HepG2 (cell line): ENCODE data around the gene ZC3H4. TPM values are rescaled to one million over a fixed set of nuclear protein-coding genes. Genes with fewer than 3 reads are reported as not detected.

Experiments
- HHEX ChIP-seq: IDR thresholded peaks from 2 replicates; pipeline ENCODE4 v1.6.1; 2016; ENCODE audit warnings: control low read depth
- MAF1 ChIP-seq: sonication (generic); formaldehyde crosslinking; IDR thresholded peaks from 2 replicates; pipeline ENCODE4 v1.5.0; 2020; ENCODE audit warnings: missing genetic modification reagents, borderline replicate concordance
- MTA1 ChIP-seq: sonication (generic); formaldehyde crosslinking; IDR thresholded peaks from 2 replicates; pipeline ENCODE4 v1.4.0; 2020; ENCODE audit warnings: missing genetic modification reagents, mild to moderate bottlenecking, borderline replicate concordance
- NFKBIZ ChIP-seq: IDR thresholded peaks from 2 replicates; pipeline ENCODE4 v1.6.1; 2018; ENCODE audit warnings: missing genetic modification reagents, missing compliant biosample characterization
- RERE ChIP-seq: IDR thresholded peaks from 2 replicates; pipeline ENCODE4 v1.6.1; 2016; ENCODE audit warnings: low read depth, missing genetic modification reagents, missing compliant biosample characterization
- THAP9 ChIP-seq: sonication (generic); formaldehyde crosslinking; IDR thresholded peaks from 2 replicates; pipeline ENCODE4; 2020; ENCODE audit warnings: missing genetic modification reagents, mild to moderate bottlenecking, borderline replicate concordance
- ZFP91 ChIP-seq: sonication (generic); formaldehyde crosslinking; IDR thresholded peaks from 2 replicates; pipeline ENCODE4 v1.9.0; 2022; ENCODE audit warnings: missing genetic modification reagents, mild to moderate bottlenecking, borderline replicate concordance
- ZNF205 ChIP-seq: IDR thresholded peaks from 2 replicates; pipeline ENCODE4 v1.6.1; 2018; ENCODE audit warnings: missing biosample characterization, missing genetic modification reagents
- ZNF414 ChIP-seq: sonication (generic); formaldehyde crosslinking; IDR thresholded peaks from 2 replicates; pipeline ENCODE4 v1.5.0; 2020; ENCODE audit warnings: missing genetic modification reagents
- ZNF878 ChIP-seq: sonication (generic); formaldehyde crosslinking; IDR thresholded peaks from 2 replicates; pipeline ENCODE4 v1.8.1; 2023; ENCODE audit warnings: mild to moderate bottlenecking, missing genetic modification reagents, moderate library complexity
- ZSCAN21 ChIP-seq: sonication (generic); formaldehyde crosslinking; IDR thresholded peaks from 2 replicates; pipeline ENCODE4 v1.8.0; 2022; ENCODE audit warnings: mild to moderate bottlenecking, missing genetic modification reagents, moderate library complexity, borderline replicate concordance
- ZSCAN5A ChIP-seq: sonication (generic); formaldehyde crosslinking; IDR thresholded peaks from 2 replicates; pipeline ENCODE4 v1.8.0; 2022; ENCODE audit warnings: mild to moderate bottlenecking, missing genetic modification reagents, borderline replicate concordance
- polyA plus RNA-seq, 8 experiments: library from polyadenylated mRNA; depleted of rRNA in 3 of 8; stranded (reverse) in 7 of 8; unstranded in 1 of 8; fragments of >200 nt; fragmentation: Illumina TruSeq in 4 of 8; extraction: Trizol in 4 of 8; gene quantifications; 2 replicates each; pipeline versions ENCODE4 v1.2.1 to v1.2.3, GENCODE V29; 2011 to 2016; ENCODE audit warnings: low read depth in 4 of 8, missing spikeins in 1 of 8, mixed read lengths in 1 of 8; ENCODE audit not compliant: insufficient read depth in 1 of 8
- total RNA-seq, 5 experiments: library from RNA; depleted of rRNA; stranded (reverse); fragments of >200 nt; fragmentation: Illumina TruSeq; extraction: Trizol; gene quantifications; 2 replicates each; pipeline ENCODE4 v1.2.3, GENCODE V29; 2016; ENCODE audit warnings: low read depth in 1 of 5

Gene ZC3H4
- total and polyA plus RNA-seq, 2 of the 13 experiments (the other 11 are each of a cell fraction or from before 2014, with no cell fraction given): 1.8 to 10.7 TPM

- TF ChIP-seq THAP9 (peak; percentile 74; the same call in 1 of the 2 replicates), ZNF878 (CRISPR knock-in tag) (peak; percentile 40), ZNF205 (CRISPR knock-in tag) (peak; percentile 66), MAF1 (CRISPR knock-in tag) (no peak), MTA1 (CRISPR knock-in tag) (no peak; the same call in 1 of the 2 replicates), ZFP91 (CRISPR knock-in tag) (peak; percentile 65; the same call in 1 of the 2 replicates), NFKBIZ (CRISPR knock-in tag) (0 out of 2 replicates have a peak, but pooled peaks have one; percentile 18), HHEX (CRISPR knock-in tag) (no peak), ZNF414 (CRISPR knock-in tag) (0 out of 2 replicates have a peak, but pooled peaks have one; percentile 31), RERE (no peak), ZSCAN21 (0 out of 2 replicates have a peak, but pooled peaks have one; percentile 47), ZSCAN5A (CRISPR knock-in tag) (0 out of 2 replicates have a peak, but pooled peaks have one; percentile 38)
Observed at GRCh38 chr19:47112997-47113849, at the start of gene ZC3H4 (continued).
